GM12874 (cell line): ENCODE measurements around the gene RPA4.

Experiments
- TF ChIP-seq, protein P1 (sequence below): IDR thresholded peaks from 2 replicates; pipeline ENCODE4 v1.5.1; 2011; ENCODE audit warnings: low read depth, mild to moderate bottlenecking, control low read depth, low read length, moderate library complexity; ENCODE audit not compliant: insufficient read depth

Gene RPA4

DNA sequence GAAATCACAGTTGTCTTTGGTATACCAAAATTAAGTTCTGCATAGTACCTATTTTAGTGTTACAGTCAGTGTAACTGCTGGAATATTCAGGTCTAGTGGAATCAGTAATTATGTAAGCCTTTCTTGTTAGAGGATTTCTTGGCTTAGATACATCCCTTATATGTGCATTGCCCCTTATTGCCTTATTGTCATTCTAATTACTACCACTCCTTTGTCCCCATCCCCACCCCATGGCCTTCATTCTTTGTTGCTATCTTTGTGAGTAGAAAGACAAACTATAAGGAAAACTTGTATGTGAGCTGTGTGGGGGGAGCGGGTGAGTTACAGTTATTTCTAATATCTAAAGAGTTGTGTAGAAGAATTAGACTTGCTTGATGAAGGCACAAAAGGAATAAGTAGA is 36.9 kb upstream of the RPA4 start:
- TF ChIP-seq, protein P1, sequence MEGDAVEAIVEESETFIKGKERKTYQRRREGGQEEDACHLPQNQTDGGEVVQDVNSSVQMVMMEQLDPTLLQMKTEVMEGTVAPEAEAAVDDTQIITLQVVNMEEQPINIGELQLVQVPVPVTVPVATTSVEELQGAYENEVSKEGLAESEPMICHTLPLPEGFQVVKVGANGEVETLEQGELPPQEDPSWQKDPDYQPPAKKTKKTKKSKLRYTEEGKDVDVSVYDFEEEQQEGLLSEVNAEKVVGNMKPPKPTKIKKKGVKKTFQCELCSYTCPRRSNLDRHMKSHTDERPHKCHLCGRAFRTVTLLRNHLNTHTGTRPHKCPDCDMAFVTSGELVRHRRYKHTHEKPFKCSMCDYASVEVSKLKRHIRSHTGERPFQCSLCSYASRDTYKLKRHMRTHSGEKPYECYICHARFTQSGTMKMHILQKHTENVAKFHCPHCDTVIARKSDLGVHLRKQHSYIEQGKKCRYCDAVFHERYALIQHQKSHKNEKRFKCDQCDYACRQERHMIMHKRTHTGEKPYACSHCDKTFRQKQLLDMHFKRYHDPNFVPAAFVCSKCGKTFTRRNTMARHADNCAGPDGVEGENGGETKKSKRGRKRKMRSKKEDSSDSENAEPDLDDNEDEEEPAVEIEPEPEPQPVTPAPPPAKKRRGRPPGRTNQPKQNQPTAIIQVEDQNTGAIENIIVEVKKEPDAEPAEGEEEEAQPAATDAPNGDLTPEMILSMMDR, result no peak

GRCh38 chrX:96861218-96861617 is 22.5 kb upstream of the RPA4 start:
- TF ChIP-seq, protein P1, result no peak

DNA sequence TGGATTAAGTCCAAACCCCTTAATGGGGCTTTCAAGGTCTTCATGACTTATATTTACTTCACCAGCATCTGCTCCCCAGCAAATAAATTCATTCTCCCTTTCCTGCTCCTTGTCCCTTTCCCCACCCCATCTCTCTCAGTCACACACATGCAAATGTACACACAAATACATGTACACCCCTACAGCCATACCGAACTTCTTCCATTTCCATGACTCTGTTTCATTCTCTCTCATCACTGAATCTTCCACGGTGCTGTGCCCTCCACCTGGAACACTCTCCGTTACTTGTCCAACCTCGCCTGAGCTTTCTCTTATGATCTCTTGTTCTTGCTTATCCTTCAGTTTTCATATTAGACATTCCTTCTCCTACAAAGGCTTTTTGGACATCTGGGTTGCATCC is 22.0 kb upstream of the RPA4 start:
- TF ChIP-seq, protein P1, result no peak

GRCh38 chrX:96884027-96884426 is 319 bp downstream of the RPA4 start:
- TF ChIP-seq, protein P1, result no peak

GRCh38 chrX:96889726-96890125 is 6.0 kb downstream of the RPA4 start:
- TF ChIP-seq, protein P1, result no peak

DNA sequence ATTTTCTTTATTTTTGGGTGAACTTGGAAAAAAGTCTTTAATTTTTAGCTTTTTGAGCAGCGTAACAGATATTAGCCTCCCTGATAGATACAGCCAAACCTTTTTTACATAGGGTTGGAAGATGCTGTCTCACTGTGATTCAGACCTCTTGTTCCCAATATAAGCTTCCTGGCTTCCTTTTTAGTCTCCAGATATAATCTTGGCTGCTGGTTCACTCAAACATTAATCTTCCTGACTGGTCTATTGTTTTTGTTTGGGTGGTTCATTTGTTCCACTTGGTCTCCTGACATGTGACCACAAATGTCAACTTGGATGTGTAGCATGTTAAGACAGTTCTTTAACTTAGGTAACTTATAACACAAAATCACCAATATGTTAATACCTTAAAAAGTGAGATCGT is 23.0 kb downstream of the RPA4 start:
- TF ChIP-seq, protein P1, result no peak

DNA sequence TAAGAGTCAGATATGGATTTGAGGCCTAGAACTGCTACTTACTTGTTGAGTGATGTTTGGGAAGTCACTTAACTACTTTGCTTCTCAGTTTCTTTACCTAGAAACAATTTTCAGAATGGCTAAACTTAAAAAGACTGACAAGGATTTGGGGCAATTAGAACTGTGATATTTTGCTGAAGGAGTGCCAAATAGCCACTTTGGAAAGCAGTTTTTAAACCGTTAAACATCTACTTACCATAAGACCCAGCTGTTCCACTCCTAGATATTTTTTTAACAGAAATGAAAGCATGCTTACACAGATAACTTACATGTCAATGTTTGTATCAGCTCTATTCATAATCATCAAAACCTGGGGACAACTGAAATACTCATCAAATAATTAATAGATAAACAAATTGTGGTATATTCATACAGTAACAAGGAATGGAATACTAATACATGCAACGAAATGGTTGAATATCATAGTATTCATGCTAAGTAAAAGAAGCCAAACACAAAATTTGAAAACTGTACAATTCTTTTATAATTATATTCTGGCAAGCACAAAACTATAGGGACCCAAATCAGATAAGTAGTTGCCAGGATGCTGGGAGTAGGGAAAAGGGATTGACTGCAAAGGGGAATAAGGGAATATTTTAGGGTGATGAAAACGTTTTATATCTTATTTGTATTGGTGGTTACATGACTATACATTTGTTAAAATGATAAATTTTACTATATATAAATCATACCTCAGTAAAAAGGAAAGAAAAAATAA is 24.0 kb downstream of the RPA4 start:
- TF ChIP-seq, protein P1, result no peak
